H1 (cell line): ENCODE data around the gene CTDP1. TPM values are rescaled to one million over a fixed set of nuclear protein-coding genes. Genes with fewer than 3 reads are reported as not detected.

Source experiments
- CTCF ChIA-PET: fragments of 300-600 bp; sonication (Branson Sonifier 250); formaldehyde crosslinking; loops from one replicate; lab custom pipeline; 2021; ENCODE audit not compliant: partially characterized antibody; lab: Charles Lee
- POLR2A ChIA-PET: fragments of 300-600 bp; sonication (Branson Sonifier 250); formaldehyde crosslinking; loops from one replicate; lab custom pipeline; 2021; ENCODE audit warnings: inconsistent platforms; ENCODE audit not compliant: partially characterized antibody; lab: Charles Lee
- DNase-seq, 2 experiments: peaks; one replicate each; pipeline versions ENCODE4 v3.0.0 to v3.0.0-alpha.2; 2010 to 2022; ENCODE audit warnings: low spot score in 2 of 2, low read depth in 1 of 2, mixed read lengths in 1 of 2
- FAIRE-seq: peaks from 2 replicates; lab custom pipeline; 2011; peaks lifted over from hg19 to GRCh38; lab: Jason Lieb, UNC
- H2AFZ ChIP-seq: 2 replicates; pipeline ENCODE4 v1.8.1; 2012; ENCODE audit warnings: low read length, inconsistent platforms
- H2AK5ac ChIP-seq: 2 replicates; pipeline ENCODE4 v1.6.1; 2013; ENCODE audit warnings: low read depth, low read length
- H2BK120ac ChIP-seq: replicated peaks from 2 replicates; pipeline ENCODE3; 2013; ENCODE audit warnings: low read depth, low read length, inconsistent platforms
- H2BK12ac ChIP-seq: 2 replicates; pipeline ENCODE4 v1.6.1; 2013; ENCODE audit warnings: low read depth, low read length
- H2BK15ac ChIP-seq: 2 replicates; pipeline ENCODE4 v1.6.1; 2013; ENCODE audit warnings: low read length
- H2BK20ac ChIP-seq: 2 replicates; pipeline ENCODE4 v1.6.1; 2013; ENCODE audit warnings: low read length
- H2BK5ac ChIP-seq: 2 replicates; pipeline ENCODE4 v1.6.1; 2013; ENCODE audit warnings: low read depth, low read length
- H3K14ac ChIP-seq: 2 replicates; pipeline ENCODE4 v1.6.1; 2013; ENCODE audit warnings: inconsistent platforms; ENCODE audit not compliant: insufficient read length
- H3K18ac ChIP-seq: 2 replicates; pipeline ENCODE4 v1.6.1; 2013; ENCODE audit warnings: low read length; ENCODE audit errors: extremely low read depth
- H3K23ac ChIP-seq: 2 replicates; pipeline ENCODE4 v1.6.1; 2013; ENCODE audit warnings: inconsistent platforms; ENCODE audit not compliant: insufficient read length
- H3K23me2 ChIP-seq: 2 replicates; pipeline ENCODE4 v1.6.1; 2013; ENCODE audit warnings: low read depth, low read length
- H3K27ac ChIP-seq: 2 replicates; pipeline ENCODE4 v1.6.1; 2011; ENCODE audit warnings: low read depth, low read length, inconsistent platforms
- H3K27me3 ChIP-seq, 4 experiments: replicated peaks in 1 of 4; 1 replicate in 1 of 4; 2 replicates in 3 of 4; pipeline versions ENCODE4 v1.6.1 to v1.8.1; 2011 to 2013; ENCODE audit warnings: low read length in 3 of 4, mild to moderate bottlenecking in 3 of 4, inconsistent platforms in 2 of 4, mixed read lengths in 2 of 4, moderate library complexity in 1 of 4; ENCODE audit not compliant: control insufficient read depth in 3 of 4, insufficient read depth in 3 of 4; ENCODE audit errors: extremely low read depth in 1 of 4
- H3K36me3 ChIP-seq, 4 experiments: 2 replicates each; pipeline versions ENCODE4 v1.6.1 to v1.8.1; 2011 to 2013; ENCODE audit warnings: mild to moderate bottlenecking in 4 of 4, low read length in 3 of 4, moderate library complexity in 2 of 4, control low read depth in 1 of 4, inconsistent platforms in 1 of 4; ENCODE audit not compliant: insufficient read depth in 4 of 4, control insufficient read depth in 2 of 4
- H3K4ac ChIP-seq: replicated peaks from 2 replicates; pipeline ENCODE3; 2013; ENCODE audit warnings: low read length, low read depth, mixed read lengths, inconsistent platforms; ENCODE audit not compliant: insufficient read length
- H3K4me1 ChIP-seq, 4 experiments: replicated peaks in 1 of 4; 1 replicate in 1 of 4; 2 replicates in 3 of 4; pipeline versions ENCODE4 v1.6.1 to v1.8.1; 2011 to 2013; ENCODE audit warnings: low read length in 3 of 4, inconsistent platforms in 2 of 4, mixed read lengths in 1 of 4; ENCODE audit not compliant: insufficient read depth in 4 of 4, control insufficient read depth in 3 of 4
- H3K4me2 ChIP-seq, 2 experiments: 2 replicates each; pipeline versions ENCODE4 v1.6.1 to v1.8.1; 2011 to 2013; ENCODE audit warnings: low read depth in 2 of 2, low read length in 2 of 2, control low read depth in 1 of 2, inconsistent platforms in 1 of 2, mild to moderate bottlenecking in 1 of 2; ENCODE audit not compliant: insufficient read depth in 1 of 2
- H3K4me3 ChIP-seq, 4 experiments: fragments of 200-600, 300-600 bp in 1 of 4; sonication (generic), shearing (Covaris generic), sonication (Bioruptor Twin) in 1 of 4; 2 replicates each; pipeline versions ENCODE4 v1.5.1 to v1.8.1; 2011 to 2016; ENCODE audit warnings: low read length in 4 of 4, low read depth in 3 of 4, control low read depth in 2 of 4, inconsistent platforms in 2 of 4, mild to moderate bottlenecking in 2 of 4, mixed read lengths in 1 of 4, moderate library complexity in 1 of 4; ENCODE audit not compliant: insufficient read depth in 2 of 4; ENCODE audit errors: extremely low read depth in 1 of 4
- H3K56ac ChIP-seq: replicated peaks from 2 replicates; pipeline ENCODE3; 2013; ENCODE audit warnings: low read depth, mild to moderate bottlenecking, mixed read lengths, low read length, inconsistent platforms; ENCODE audit not compliant: insufficient read length
- H3K79me1 ChIP-seq: 2 replicates; pipeline ENCODE4 v1.6.1; 2013; ENCODE audit warnings: low read depth, low read length, control low read depth
- H3K79me2 ChIP-seq, 2 experiments: 2 replicates each; pipeline versions ENCODE4 v1.6.1 to v1.8.1; 2012 to 2013; ENCODE audit warnings: low read length in 2 of 2, mild to moderate bottlenecking in 2 of 2, inconsistent platforms in 1 of 2; ENCODE audit not compliant: insufficient read depth in 2 of 2, control insufficient read depth in 1 of 2
- H3K9ac ChIP-seq, 4 experiments: replicated peaks in 1 of 4; 1 replicate in 1 of 4; 2 replicates in 3 of 4; pipeline versions ENCODE4 v1.6.1 to v1.8.1; 2011 to 2013; ENCODE audit warnings: low read depth in 3 of 4, low read length in 3 of 4, control low read depth in 2 of 4, mild to moderate bottlenecking in 2 of 4, moderate library complexity in 2 of 4, inconsistent platforms in 1 of 4; ENCODE audit errors: extremely low read depth in 1 of 4
- H3K9me3 ChIP-seq, 2 experiments: 2 replicates each; pipeline versions ENCODE4 v1.6.1 to v1.8.1; 2012 to 2013; ENCODE audit warnings: mild to moderate bottlenecking in 2 of 2, moderate library complexity in 2 of 2, control low read depth in 1 of 2, inconsistent platforms in 1 of 2, low read depth in 1 of 2, low read length in 1 of 2, mixed read lengths in 1 of 2; ENCODE audit not compliant: insufficient read depth in 2 of 2
- H4K20me1 ChIP-seq, 2 experiments: replicated peaks in 1 of 2; 2 replicates each; pipeline versions ENCODE3 to v1.8.1; 2011 to 2013; ENCODE audit warnings: inconsistent platforms in 2 of 2, low read length in 2 of 2, mild to moderate bottlenecking in 1 of 2; ENCODE audit not compliant: insufficient read depth in 2 of 2, control insufficient read depth in 1 of 2
- H4K5ac ChIP-seq: 2 replicates; pipeline ENCODE4 v1.6.1; 2013; ENCODE audit warnings: low read length, low read depth, mixed read lengths, inconsistent platforms; ENCODE audit not compliant: insufficient read length
- H4K8ac ChIP-seq: 2 replicates; pipeline ENCODE4 v1.8.0; 2013; ENCODE audit warnings: mild to moderate bottlenecking, moderate library complexity, low read length, inconsistent platforms; ENCODE audit not compliant: insufficient read depth; ENCODE audit errors: extremely low read depth
- H4K91ac ChIP-seq: replicated peaks from 2 replicates; pipeline ENCODE3; 2013; ENCODE audit warnings: low read length, mixed read lengths, inconsistent platforms; ENCODE audit not compliant: insufficient read length
- BRCA1 ChIP-seq: IDR thresholded peaks from 2 replicates; pipeline ENCODE4 v1.6.1; 2012; ENCODE audit warnings: low read depth, low read length, improper control_type of control experiment
- CBX5 ChIP-seq: fragments of 300-800, 300-1000 bp; sonication (generic); IDR thresholded peaks from 2 replicates; pipeline ENCODE4 v1.7.1; 2016; ENCODE audit warnings: antibody characterized with exemption, low read length, low read depth
- CBX8 ChIP-seq: fragments of 300-800, 300-1000 bp; sonication (generic); IDR thresholded peaks from 2 replicates; pipeline ENCODE4 v1.7.1; 2016; ENCODE audit warnings: low read depth, low read length, borderline replicate concordance
- CHD2 ChIP-seq: IDR thresholded peaks from 2 replicates; pipeline ENCODE4 v1.6.1; 2012; ENCODE audit warnings: low read length, improper control_type of control experiment
- EZH2 ChIP-seq: fragments of 200-600 bp; sonication (generic); IDR thresholded peaks from 2 replicates; pipeline ENCODE4 v1.7.1; 2012; ENCODE audit warnings: low read depth, mild to moderate bottlenecking, moderate library complexity, low read length, inconsistent platforms; ENCODE audit not compliant: severe bottlenecking
- HDAC6 ChIP-seq: IDR thresholded peaks from one replicate; pipeline ENCODE4 v1.7.1; 2012; ENCODE audit warnings: low read depth, mild to moderate bottlenecking, inconsistent platforms, low read length, moderate library complexity
- WGBS, 2 experiments: shearing (Covaris generic) in 1 of 2; methylation state at CpG; one replicate each; pipeline versions ENCODE4 v1.1.6 to v1.1.7; 2013 to 2015; ENCODE audit warnings: low lambda C conversion rate in 2 of 2, mixed read lengths in 2 of 2, inconsistent platforms in 1 of 2, low coverage in 1 of 2, missing lambda C conversion rate in 1 of 2; ENCODE audit not compliant: insufficient replicate concordance in 2 of 2, insufficient coverage in 1 of 2, insufficient read length in 1 of 2; ENCODE audit errors: extremely low coverage in 1 of 2, missing lambda C conversion rate in 1 of 2; 5-methylcytosine and 5-hydroxymethylcytosine counted together
- polyA plus RNA-seq, 7 experiments: library from polyadenylated mRNA; depleted of rRNA in 3 of 7; stranded (reverse) in 5 of 7; unstranded in 2 of 7; fragments of >200 nt in 5 of 7; fragments of 200-250 nt in 2 of 7; gene quantifications; 1 replicate in 5 of 7; 2 replicates in 1 of 7; 4 replicates in 1 of 7; pipeline versions ENCODE4 v1.2.1 to v1.2.3, GENCODE V29; 2011 to 2013; ENCODE audit warnings: missing spikeins in 2 of 7, mixed read lengths in 2 of 7
- total RNA-seq: library from RNA; stranded (reverse); fragmentation: NEBNext Ultra II Directional; extraction: Animal tissue kit (Norgen Biotek cat#: 25700); gene quantifications from 2 replicates; pipeline ENCODE4 v1.2.1, GENCODE V29; 2021
- TF ChIP-seq, protein P1 (sequence below): IDR thresholded peaks from 2 replicates; pipeline ENCODE4 v1.6.1; 2012; ENCODE audit warnings: low read length, inconsistent platforms

Gene CTDP1
- total and polyA plus RNA-seq, 2 of the 8 experiments (the other 6 are each of a cell fraction or from before 2014, with no cell fraction given): 16.6 to 37.0 TPM

DNA sequence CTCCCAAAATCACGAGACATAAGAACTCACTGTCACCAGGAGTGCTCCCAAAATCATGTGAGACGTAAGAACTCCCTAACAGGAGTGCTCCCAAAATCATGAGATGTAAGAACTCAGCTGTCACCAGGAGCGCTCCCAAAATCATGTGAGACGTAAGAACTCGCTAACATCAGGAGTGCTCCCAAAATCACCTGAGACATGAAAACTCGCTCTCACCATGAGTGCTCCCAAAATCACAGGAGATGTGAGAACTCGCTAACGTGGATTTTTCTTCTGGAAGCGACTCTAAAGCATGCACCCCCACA is 53.1 kb downstream of the CTDP1 start:
- POLR2A ChIA-PET: no interaction called here
- H3K27me3 ChIP-seq: no peaks in the 10 kb centered on the region
- peaks cover 12 to 16% of the 10 kb centered on the region in 2 experiments for H3K9me3 ChIP-seq
- H2BK120ac ChIP-seq: no peak overlapping the region
- H4K8ac ChIP-seq: no peak overlapping the region
- H3K79me1 ChIP-seq: 0 out of 2 replicates have a peak, but pooled peaks cover 2% of the 10 kb centered on the region
- H3K14ac ChIP-seq: no peak overlapping the region
- no peak overlapping the region for H4K5ac ChIP-seq
- no peak overlapping the region for H3K23ac ChIP-seq
- WGBS, 2 experiments: 88% methylated on average over 9 of the region's 9 CpGs; no CpG with 5 or more reads in 1 of the 2 experiments
- H3K18ac ChIP-seq: no peak overlapping the region
- no peak overlapping the region for H3K9ac ChIP-seq
- H4K20me1 ChIP-seq: peaks cover 2 to 9% of the 10 kb centered on the region in 2 experiments
- H2AK5ac ChIP-seq: no peak overlapping the region
- H2BK15ac ChIP-seq: no peak overlapping the region
- H3K79me2 ChIP-seq: no peaks in the 10 kb centered on the region; a peak in 1 of 4 replicates
- H3K4me2 ChIP-seq: no peak overlapping the region
- H3K4ac ChIP-seq: no peak overlapping the region
- no peak overlapping the region for H4K91ac ChIP-seq
- no peak overlapping the region for H3K56ac ChIP-seq
- no peak overlapping the region for H3K27ac ChIP-seq
- no peak overlapping the region for H2BK5ac ChIP-seq
- no peaks in the 10 kb centered on the region for H3K4me1 ChIP-seq
- H2BK12ac ChIP-seq: no peak overlapping the region
- TF ChIP-seq CBX5: no peak
- no peak for TF ChIP-seq BRCA1
- no peak for TF ChIP-seq HDAC6
- TF ChIP-seq EZH2: no peak
- TF ChIP-seq, protein P1, sequence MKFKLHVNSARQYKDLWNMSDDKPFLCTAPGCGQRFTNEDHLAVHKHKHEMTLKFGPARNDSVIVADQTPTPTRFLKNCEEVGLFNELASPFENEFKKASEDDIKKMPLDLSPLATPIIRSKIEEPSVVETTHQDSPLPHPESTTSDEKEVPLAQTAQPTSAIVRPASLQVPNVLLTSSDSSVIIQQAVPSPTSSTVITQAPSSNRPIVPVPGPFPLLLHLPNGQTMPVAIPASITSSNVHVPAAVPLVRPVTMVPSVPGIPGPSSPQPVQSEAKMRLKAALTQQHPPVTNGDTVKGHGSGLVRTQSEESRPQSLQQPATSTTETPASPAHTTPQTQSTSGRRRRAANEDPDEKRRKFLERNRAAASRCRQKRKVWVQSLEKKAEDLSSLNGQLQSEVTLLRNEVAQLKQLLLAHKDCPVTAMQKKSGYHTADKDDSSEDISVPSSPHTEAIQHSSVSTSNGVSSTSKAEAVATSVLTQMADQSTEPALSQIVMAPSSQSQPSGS: no peak
- TF ChIP-seq CHD2: no peak
- TF ChIP-seq CBX8: no peak
- TF ChIP-seq, all 59 proteins: peak for 0
- H3K4me3 ChIP-seq: no peak overlapping the region
- CTCF ChIA-PET: no interaction called here
- H3K23me2 ChIP-seq: no peaks in the 10 kb centered on the region
- no peak overlapping the region for H2AFZ ChIP-seq
- DNase-seq (no peak), FAIRE-seq (no peak)
- H2BK20ac ChIP-seq: no peak overlapping the region
- H3K36me3 ChIP-seq: peaks cover 5 to 51% (median 40%) of the 10 kb centered on the region in 4 experiments; a peak in 7 of 8 replicates
